ENCODE data around the gene GPR107. TPM values are rescaled to one million over a fixed set of nuclear protein-coding genes. Genes with fewer than 3 reads are reported as not detected.
"Not testable (repeated sequence)": the region's sequence is repeated elsewhere in the genome, so short reads cannot be mapped to it uniquely, and the experiment has no call there.

The GPR107 gene
- total RNA-seq (2014; rRNA removed; shearing (Covaris generic)) (18.9 and 22.9 TPM in 2 replicates), polyA plus RNA-seq (2016; fragmentation: Nextera tagmentation; extraction: Ambion mirVana) (8.0 and 8.5 TPM in 2 replicates)

DNA sequence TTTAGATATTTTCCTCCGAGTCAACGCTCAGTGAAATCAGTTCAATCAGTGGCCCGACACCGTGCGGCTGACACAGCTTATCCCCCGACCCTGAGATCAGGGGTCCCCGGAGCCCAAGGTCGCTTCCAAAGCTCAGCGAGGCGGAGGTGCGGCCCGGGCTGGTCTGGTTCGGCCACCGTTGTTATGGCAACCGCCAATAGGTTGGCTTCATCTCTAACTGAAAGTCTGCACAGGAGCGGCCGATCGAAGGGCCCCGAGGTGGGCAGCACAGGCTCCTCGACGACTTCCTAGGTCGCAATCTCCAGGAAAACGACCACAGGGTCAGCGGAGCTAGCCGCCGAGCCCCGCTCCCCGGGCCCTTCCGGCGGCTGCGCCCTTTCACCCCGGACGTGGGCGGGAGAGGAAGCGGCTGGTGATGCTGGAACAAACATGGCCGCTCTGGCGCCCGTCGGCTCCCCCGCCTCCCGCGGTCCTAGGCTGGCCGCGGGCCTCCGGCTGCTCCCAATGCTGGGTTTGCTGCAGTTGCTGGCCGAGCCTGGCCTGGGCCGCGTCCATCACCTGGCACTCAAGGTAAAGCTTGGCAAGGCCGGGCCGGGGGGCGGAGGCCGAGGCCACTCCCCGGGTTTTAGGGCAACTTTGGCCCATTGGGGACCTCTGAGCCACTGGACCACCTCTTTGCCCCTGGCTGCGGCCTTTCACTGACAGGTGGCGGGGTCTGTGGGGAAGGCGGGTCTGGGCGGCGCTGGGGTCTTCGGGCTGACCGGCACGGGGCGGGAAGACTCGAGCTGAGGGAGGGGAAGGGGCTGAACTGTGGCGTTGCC lies at the start of gene GPR107:
Gene GPR107, plus strand, starts transcription at position 403 of the 821 bp plus-strand sequence. Its CDS starts 27 bp downstream, at position 430.
- H3K4me3 ChIP-seq, result peak within 1 kb of the TSS; percentile 97
- H4K20me1 ChIP-seq (ENCODE audit: insufficient read depth), result no peaks in the 10 kb centered on the region
- peaks cover 18% of the 10 kb centered on the region for H3K4me1 ChIP-seq (ENCODE audit: insufficient read depth)
- in situ Hi-C loops (cut with MboI), result loop anchor here (25.0 kb wide), 1 partner anchor 166 kb away; no protein-coding TSS in a partner anchor
- TF ChIP-seq EZH2 (IDR thresholded peaks at IDR 0.05; ENCODE audit: insufficient read depth, poor library complexity, severe bottlenecking) (no peak), EZH2phosphoT487 (IDR thresholded peaks at IDR 0.05; ENCODE audit: insufficient read depth, low read depth) (no peak)
- H3K9me3 ChIP-seq (ENCODE audit: low read depth), result no peaks in the 10 kb centered on the region
- no peaks in the 10 kb centered on the region for H3K27me3 ChIP-seq (replicated peaks; ENCODE audit: insufficient read depth)
- no peaks in the 10 kb centered on the region for H3F3A ChIP-seq (ENCODE audit: insufficient read depth)
- 1 to 2% methylated on average over 52 to 64 of the region's 64 CpGs for WGBS, 2 experiments (ENCODE audit: low coverage in 1 of 2, low lambda C conversion rate in 2 of 2, missing lambda C conversion rate in 2 of 2)
- DNase-seq, result peak; percentile 94
- H3K9me2 ChIP-seq (ENCODE audit: insufficient read depth), result no peaks in the 10 kb centered on the region
- H2AFZ ChIP-seq, result peak within 1 kb of the TSS; percentile 91
- H3K4me2 ChIP-seq (ENCODE audit: unreplicated experiment), result peak within 1 kb of the TSS; percentile 92
- peak within 1 kb of the TSS; percentile 78 for H3K27ac ChIP-seq
- no peaks in the 10 kb centered on the region for H3K36me3 ChIP-seq (ENCODE audit: low read depth)
- peaks cover 71% of the 10 kb centered on the region for H3K79me2 ChIP-seq (ENCODE audit: insufficient read depth)
- H3K9ac ChIP-seq, result peak within 1 kb of the TSS; percentile 97

DNA sequence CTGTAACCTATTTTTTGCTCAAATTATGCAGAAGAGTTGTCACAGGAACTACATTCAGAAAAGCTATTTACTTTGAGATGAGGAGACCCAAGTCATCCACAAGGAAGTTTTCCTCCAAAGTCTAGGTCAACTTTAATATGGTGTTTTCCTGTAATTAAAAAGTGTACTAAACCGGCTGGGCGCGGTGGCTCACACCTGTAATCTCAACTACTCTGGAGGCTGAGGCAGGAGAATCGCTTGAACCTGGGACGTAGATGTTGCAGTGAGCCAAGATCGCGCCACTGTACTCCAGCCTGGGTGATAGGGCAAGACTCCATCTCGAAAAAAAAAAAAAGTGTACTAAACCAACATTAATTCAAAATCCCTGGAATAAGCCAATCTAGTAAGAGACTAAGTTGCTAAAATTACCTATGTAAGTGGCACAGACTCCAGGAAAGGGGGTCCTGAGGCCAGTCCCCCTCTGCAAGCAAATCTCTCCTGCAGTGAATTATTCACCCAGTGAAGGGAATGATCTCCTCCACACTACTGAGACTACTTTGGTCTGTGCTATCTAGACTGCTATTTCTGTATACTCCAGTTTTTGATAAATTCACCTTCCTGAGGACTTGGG lies 49.7 kb upstream of the GPR107 start:
- TF ChIP-seq EZH2phosphoT487 (IDR thresholded peaks at IDR 0.05; ENCODE audit: insufficient read depth, low read depth) (no peak), EZH2 (IDR thresholded peaks at IDR 0.05; ENCODE audit: insufficient read depth, poor library complexity, severe bottlenecking) (no peak)
- Histone ChIP-seq H4K20me1 (ENCODE audit: insufficient read depth) (no peaks in the 10 kb centered on the region), H3K79me2 (ENCODE audit: insufficient read depth) (peaks cover 61% of the 10 kb centered on the region), H3K27ac (no peak overlapping the region), H3K4me3 (no peak overlapping the region), H2AFZ (no peak overlapping the region), H3K9ac (no peak overlapping the region), H3K27me3 (replicated peaks; ENCODE audit: insufficient read depth) (no peaks in the 10 kb centered on the region), H3K9me3 (ENCODE audit: low read depth) (no peaks in the 10 kb centered on the region), H3K9me2 (ENCODE audit: insufficient read depth) (no peaks in the 10 kb centered on the region), H3K4me2 (ENCODE audit: unreplicated experiment) (no peak overlapping the region), H3F3A (ENCODE audit: insufficient read depth) (no peaks in the 10 kb centered on the region), H3K4me1 (ENCODE audit: insufficient read depth) (peaks cover 9% of the 10 kb centered on the region), H3K36me3 (ENCODE audit: low read depth) (no peaks in the 10 kb centered on the region)
- in situ Hi-C loops (cut with MboI), result no loop called here
- WGBS, 2 experiments (ENCODE audit: low coverage in 1 of 2, low lambda C conversion rate in 2 of 2, missing lambda C conversion rate in 2 of 2), result 85 to 86% methylated on average over 8 of the region's 8 CpGs
- no peak for DNase-seq

DNA sequence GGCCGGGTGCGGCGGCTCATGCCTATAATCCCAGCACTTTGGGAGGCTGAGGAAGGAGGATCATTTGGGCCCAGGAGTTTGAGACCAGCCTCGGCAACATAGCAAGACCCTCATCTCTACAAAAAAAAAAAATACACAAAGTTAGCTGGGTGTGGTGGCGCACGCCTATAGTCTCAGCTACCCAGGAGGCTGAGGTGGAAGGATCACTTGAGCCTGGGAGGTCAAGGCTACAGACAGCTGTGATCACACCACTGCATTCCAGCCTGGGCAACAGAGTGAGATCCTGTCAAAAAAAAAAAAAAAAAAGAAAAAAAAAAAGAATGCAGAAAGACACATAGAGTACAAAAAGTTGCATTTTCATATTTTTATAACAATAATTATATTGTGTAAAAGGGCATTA lies 46.8 kb upstream of the GPR107 start:
- H3K9me3 ChIP-seq (ENCODE audit: low read depth); H3F3A ChIP-seq (ENCODE audit: insufficient read depth); H3K27ac ChIP-seq; DNase-seq; H4K20me1 ChIP-seq (ENCODE audit: insufficient read depth); H3K4me3 ChIP-seq; H3K9ac ChIP-seq; H3K4me1 ChIP-seq (ENCODE audit: insufficient read depth); H2AFZ ChIP-seq; H3K4me2 ChIP-seq (ENCODE audit: unreplicated experiment); H3K27me3 ChIP-seq (replicated peaks; ENCODE audit: insufficient read depth); in situ Hi-C loops (cut with MboI); H3K36me3 ChIP-seq (ENCODE audit: low read depth); H3K9me2 ChIP-seq (ENCODE audit: insufficient read depth): not testable (repeated sequence)
- WGBS, 2 experiments (ENCODE audit: low coverage in 1 of 2, low lambda C conversion rate in 2 of 2, missing lambda C conversion rate in 2 of 2), result 95 to 98% methylated on average over 6 of the region's 6 CpGs
- peaks cover 64% of the 10 kb centered on the region for H3K79me2 ChIP-seq (ENCODE audit: insufficient read depth)

DNA sequence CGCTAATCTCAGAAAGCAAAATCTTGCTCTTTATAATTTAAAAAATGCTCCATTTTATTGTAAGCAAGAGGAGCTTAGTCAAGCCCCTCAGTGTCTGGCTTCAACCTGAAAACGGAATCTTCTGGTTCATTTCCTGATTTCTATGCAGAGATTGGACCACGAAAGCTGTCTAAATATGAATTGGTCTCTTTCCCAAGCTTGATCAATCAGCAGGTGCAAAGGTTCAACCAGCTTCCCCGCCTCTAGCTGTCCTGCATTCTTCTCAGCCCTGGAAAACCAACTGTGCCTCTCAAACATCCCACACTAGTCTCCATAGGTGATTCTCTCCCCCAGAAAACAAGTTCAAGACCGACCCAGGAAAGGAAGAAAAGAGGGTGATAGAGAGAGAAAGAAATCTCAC lies 45.2 kb upstream of the GPR107 start:
- Histone ChIP-seq H2AFZ (no peak overlapping the region), H3K27me3 (replicated peaks; ENCODE audit: insufficient read depth) (no peaks in the 10 kb centered on the region), H3F3A (ENCODE audit: insufficient read depth) (no peaks in the 10 kb centered on the region), H3K79me2 (ENCODE audit: insufficient read depth) (peaks cover 70% of the 10 kb centered on the region), H3K27ac (no peak overlapping the region), H3K4me3 (no peak overlapping the region), H3K36me3 (ENCODE audit: low read depth) (no peaks in the 10 kb centered on the region), H3K9me3 (ENCODE audit: low read depth) (no peaks in the 10 kb centered on the region), H3K9me2 (ENCODE audit: insufficient read depth) (no peaks in the 10 kb centered on the region), H3K9ac (no peak overlapping the region), H3K4me1 (ENCODE audit: insufficient read depth) (no peaks in the 10 kb centered on the region), H3K4me2 (ENCODE audit: unreplicated experiment) (no peak overlapping the region), H4K20me1 (ENCODE audit: insufficient read depth) (no peaks in the 10 kb centered on the region)
- TF ChIP-seq EZH2 (IDR thresholded peaks at IDR 0.05; ENCODE audit: insufficient read depth, poor library complexity, severe bottlenecking), result no peak
- in situ Hi-C loops (cut with MboI), result no loop called here
- DNase-seq, result no peak
- 78 to 83% methylated on average over 5 of the region's 5 CpGs for WGBS, 2 experiments (ENCODE audit: low coverage in 1 of 2, low lambda C conversion rate in 2 of 2, missing lambda C conversion rate in 2 of 2)

DNA sequence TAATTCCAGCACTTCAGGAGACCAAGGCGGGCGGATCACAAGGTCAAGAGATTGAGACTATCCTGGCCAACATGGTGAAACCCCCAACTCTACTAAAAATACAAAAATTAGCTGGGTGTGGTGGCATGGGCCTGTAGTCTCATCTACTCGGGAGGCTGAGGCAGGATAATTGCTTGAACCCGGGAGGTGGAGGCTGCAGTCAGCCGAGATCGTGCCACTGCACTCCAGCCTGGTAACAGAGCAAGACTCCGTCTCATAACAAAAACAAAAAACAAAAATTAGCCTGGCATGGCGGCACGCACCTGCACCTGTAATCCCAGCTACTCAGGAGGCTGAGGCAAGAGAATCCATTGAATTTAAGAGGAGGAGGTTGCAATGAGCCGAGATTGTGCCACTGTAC lies 44.2 kb upstream of the GPR107 start:
- H3K36me3 ChIP-seq (ENCODE audit: low read depth); H3K27me3 ChIP-seq (replicated peaks; ENCODE audit: insufficient read depth); H3K4me3 ChIP-seq; H3K27ac ChIP-seq; H3K9me3 ChIP-seq (ENCODE audit: low read depth); H3K9ac ChIP-seq; DNase-seq; H2AFZ ChIP-seq; H4K20me1 ChIP-seq (ENCODE audit: insufficient read depth); H3K9me2 ChIP-seq (ENCODE audit: insufficient read depth); H3K4me1 ChIP-seq (ENCODE audit: insufficient read depth); in situ Hi-C loops (cut with MboI); H3K4me2 ChIP-seq (ENCODE audit: unreplicated experiment); H3F3A ChIP-seq (ENCODE audit: insufficient read depth): not testable (repeated sequence)
- H3K79me2 ChIP-seq (ENCODE audit: insufficient read depth), result peaks cover 74% of the 10 kb centered on the region
- WGBS, 2 experiments (ENCODE audit: low coverage in 1 of 2, low lambda C conversion rate in 2 of 2, missing lambda C conversion rate in 2 of 2), result 94 to 96% methylated on average over 10 of the region's 10 CpGs

All from GM23248 (cell line).